ENCODE measurements around the gene SRGAP1.

Gene SRGAP1

GRCh38 chr12:63865448-63865847, 20.9 kb downstream of the SRGAP1 start:
- H3K9me3 Mint-ChIP-seq: no peaks in the 10 kb centered on the region
- H3K4me3 Mint-ChIP-seq: no peak overlapping the region
- peaks cover 20% of the 10 kb centered on the region for H3K4me1 Mint-ChIP-seq
- no peaks in the 10 kb centered on the region for H3K36me3 Mint-ChIP-seq (ENCODE audit: low read depth)
- no peak for TF ChIP-seq CTCF (IDR thresholded peaks at IDR 0.05; ENCODE audit: unreplicated experiment in 3 of 3)
- H3K27ac Mint-ChIP-seq: no peak overlapping the region
- no peaks in the 10 kb centered on the region for H3K27me3 Mint-ChIP-seq (ENCODE audit: low read depth)

- no peak for TF ChIP-seq CTCF (IDR thresholded peaks at IDR 0.05; ENCODE audit: unreplicated experiment in 3 of 3)
- H3K36me3 Mint-ChIP-seq (ENCODE audit: low read depth): no peaks in the 10 kb centered on the region
- H3K4me3 Mint-ChIP-seq: no peak overlapping the region
- H3K27me3 Mint-ChIP-seq (ENCODE audit: low read depth): no peaks in the 10 kb centered on the region
- H3K9me3 Mint-ChIP-seq: no peaks in the 10 kb centered on the region
- H3K4me1 Mint-ChIP-seq: peaks cover 20% of the 10 kb centered on the region
- no peak overlapping the region for H3K27ac Mint-ChIP-seq
These were observed 22.6 kb downstream of the SRGAP1 start for GRCh38 chr12:63867053-63867452.

DNA sequence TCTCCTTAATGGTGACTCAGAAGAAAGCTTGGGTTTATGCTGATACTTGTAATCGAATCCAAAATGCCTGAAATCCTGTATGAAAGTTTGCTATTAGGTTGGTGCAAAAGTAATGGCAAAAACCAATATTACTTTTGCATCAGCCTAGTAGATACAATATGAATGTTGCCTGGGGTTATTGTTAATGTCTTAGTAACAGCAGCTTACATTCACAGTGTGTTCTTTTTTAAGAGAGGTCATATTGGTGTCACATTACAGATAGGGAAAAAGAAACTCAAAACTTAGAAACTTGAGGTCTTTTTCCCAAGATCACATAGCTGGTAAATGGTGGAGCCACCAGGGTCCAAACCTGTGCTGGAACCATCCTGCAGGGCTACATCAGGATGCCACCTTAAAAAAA, 25.2 kb downstream of the SRGAP1 start:
- TF ChIP-seq CTCF (IDR thresholded peaks at IDR 0.05; ENCODE audit: unreplicated experiment in 3 of 3): no peak
- H3K27me3 Mint-ChIP-seq (ENCODE audit: low read depth): no peaks in the 10 kb centered on the region
- H3K4me1 Mint-ChIP-seq: peaks cover 12% of the 10 kb centered on the region
- H3K9me3 Mint-ChIP-seq: no peaks in the 10 kb centered on the region
- H3K36me3 Mint-ChIP-seq (ENCODE audit: low read depth): no peaks in the 10 kb centered on the region
- H3K27ac Mint-ChIP-seq: no peak overlapping the region
- H3K4me3 Mint-ChIP-seq: no peak overlapping the region

- no peak for TF ChIP-seq CTCF (IDR thresholded peaks at IDR 0.05; ENCODE audit: unreplicated experiment in 3 of 3)
- Mint-ChIP-seq H3K9me3 (no peaks in the 10 kb centered on the region), H3K4me1 (peaks cover 17% of the 10 kb centered on the region), H3K27ac (peak overlapping the region in 1 of 3 experiments; percentile 25), H3K27me3 (ENCODE audit: low read depth) (no peaks in the 10 kb centered on the region), H3K4me3 (no peak overlapping the region), H3K36me3 (ENCODE audit: low read depth) (no peaks in the 10 kb centered on the region)
These were observed 26.3 kb downstream of the SRGAP1 start for GRCh38 chr12:63870838-63871237.

- Mint-ChIP-seq H3K9me3 (no peaks in the 10 kb centered on the region), H3K27me3 (ENCODE audit: low read depth) (no peaks in the 10 kb centered on the region), H3K27ac (peak overlapping the region; percentile 31 to 64 (median 55)), H3K4me3 (no peak overlapping the region), H3K36me3 (ENCODE audit: low read depth) (peaks cover 2% of the 10 kb centered on the region), H3K4me1 (peaks cover 5% of the 10 kb centered on the region)
- no peak for TF ChIP-seq CTCF (IDR thresholded peaks at IDR 0.05; ENCODE audit: unreplicated experiment in 3 of 3)
These were observed 30.5 kb downstream of the SRGAP1 start for GRCh38 chr12:63874897-63875480.

DNA sequence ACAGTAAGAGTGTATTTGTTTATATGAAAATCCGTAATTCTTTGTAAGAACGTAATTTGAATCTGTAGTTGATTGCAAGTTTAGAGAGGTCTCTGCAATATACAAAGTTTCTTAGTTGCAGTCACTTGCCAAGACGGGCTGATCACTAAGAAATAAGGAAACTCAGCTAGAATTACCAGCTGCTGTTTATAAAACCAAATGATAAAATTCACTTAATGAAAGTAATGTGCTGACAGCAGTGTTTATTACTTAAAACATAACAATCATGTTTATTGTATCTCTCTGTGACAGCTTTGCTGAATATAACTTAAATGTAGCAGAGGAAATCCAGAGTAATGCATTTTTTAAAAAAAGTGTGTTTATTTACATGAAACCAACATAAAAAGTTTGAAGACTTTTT, 31.2 kb downstream of the SRGAP1 start:
- no peak for TF ChIP-seq CTCF (IDR thresholded peaks at IDR 0.05; ENCODE audit: unreplicated experiment in 3 of 3)
- Mint-ChIP-seq H3K27ac (peak overlapping the region; percentile 3 to 64 (median 55)), H3K4me3 (no peak overlapping the region), H3K9me3 (no peaks in the 10 kb centered on the region), H3K27me3 (ENCODE audit: low read depth) (no peaks in the 10 kb centered on the region), H3K36me3 (ENCODE audit: low read depth) (peaks cover 10% of the 10 kb centered on the region), H3K4me1 (peaks cover 8% of the 10 kb centered on the region)

Measured in nephron (organoid).